K562 (cell line): ENCODE data around the gene FDPS. TPM values are rescaled to one million over a fixed set of nuclear protein-coding genes. Genes with fewer than 3 reads are reported as not detected.

Source experiments
- ATAC-seq: fragments of 200-7000 bp; cut with Tn5 transposase; 3 replicates; pipeline ENCODE4 v1.9.1; 2020; ENCODE audit warnings: moderate library complexity
- BruUV-seq: library from RNA; stranded (reverse); fragments of 400-500 nt; replicated peaks from 2 replicates; lab custom pipeline; 2021; lab: Mats Ljungman, UMichigan
- CTCF ChIA-PET: fragments of 300-600 bp; formaldehyde crosslinking; extraction: SDS; loops from one replicate; lab custom pipeline; 2021; ENCODE audit warnings: low intra/inter-chr PET ratio; lab: Yijun Ruan, JAX
- POLR2A ChIA-PET: fragments of 300-600, 350-650 bp; sonication (Branson Sonifier 250); formaldehyde crosslinking; extraction: SDS; loops from one replicate; lab custom pipeline; 2021; ENCODE audit warnings: antibody characterized with exemption, inconsistent platforms; lab: Yijun Ruan, JAX
- DNase-seq, 4 experiments: peaks; one replicate each; pipeline versions ENCODE4 v3.0.0 to v3.0.0-alpha.2; 2011 to 2018; ENCODE audit warnings: low spot score in 3 of 4, mixed read lengths in 3 of 4; ENCODE audit errors: extremely low read depth in 1 of 4
- FAIRE-seq: peaks from 2 replicates; lab custom pipeline; 2011; peaks lifted over from hg19 to GRCh38; lab: Jason Lieb, UNC
- H2AFZ ChIP-seq: 2 replicates; pipeline ENCODE4 v1.6.0; 2011; ENCODE audit warnings: low read depth, low read length, control low read depth, inconsistent platforms
- H3K27ac ChIP-seq: fragments of 200-600 bp; 3 replicates; pipeline ENCODE4 v1.8.0; 2011; ENCODE audit warnings: low read depth, mild to moderate bottlenecking, control low read depth, inconsistent platforms, low read length, moderate library complexity, mixed read lengths; ENCODE audit errors: extremely low read depth
- H3K27me3 ChIP-seq, 2 experiments: fragments of 300-600 bp in 1 of 2; 2 replicates in 1 of 2; 3 replicates in 1 of 2; pipeline versions ENCODE4 v1.6.0 to v1.8.0; 2011; ENCODE audit warnings: inconsistent platforms in 2 of 2, low read length in 2 of 2, mild to moderate bottlenecking in 1 of 2, mixed read lengths in 1 of 2, moderate library complexity in 1 of 2; ENCODE audit not compliant: control insufficient read depth in 2 of 2, insufficient read depth in 2 of 2
- H3K36me3 ChIP-seq: fragments of 300-600 bp; 3 replicates; pipeline ENCODE4 v1.8.0; 2011; ENCODE audit warnings: mild to moderate bottlenecking, low read length, inconsistent platforms; ENCODE audit not compliant: control insufficient read depth, insufficient read depth
- H3K4me1 ChIP-seq, 2 experiments: fragments of 200-600 bp in 1 of 2; replicated peaks in 1 of 2; 2 replicates in 1 of 2; 3 replicates in 1 of 2; pipeline versions ENCODE4 v1.5.1 to v1.8.0; 2011; ENCODE audit warnings: inconsistent platforms in 2 of 2, low read length in 2 of 2, mild to moderate bottlenecking in 1 of 2, mixed read lengths in 1 of 2, moderate library complexity in 1 of 2; ENCODE audit not compliant: control insufficient read depth in 2 of 2, insufficient read depth in 2 of 2
- H3K4me2 ChIP-seq: 2 replicates; pipeline ENCODE4 v1.6.1; 2011; ENCODE audit warnings: low read length, control low read depth, inconsistent platforms, mixed read lengths; ENCODE audit not compliant: insufficient read depth
- H3K4me3 ChIP-seq: fragments of 200-600 bp; sonication (generic), shearing (Covaris generic); 2 replicates; pipeline ENCODE4 v1.5.1; 2016; ENCODE audit warnings: control low read depth, inconsistent platforms
- H3K79me2 ChIP-seq: fragments of 200-600 bp; 3 replicates; pipeline ENCODE4 v1.8.0; 2011; ENCODE audit warnings: low read length, inconsistent platforms; ENCODE audit not compliant: control insufficient read depth, insufficient read depth
- H3K9ac ChIP-seq, 2 experiments: 2 replicates each; pipeline versions ENCODE4 v1.6.0 to v1.6.1; 2011; ENCODE audit warnings: low read depth in 2 of 2, low read length in 2 of 2, control low read depth in 1 of 2, inconsistent platforms in 1 of 2, mild to moderate bottlenecking in 1 of 2, mixed read lengths in 1 of 2; ENCODE audit not compliant: insufficient read depth in 1 of 2
- H3K9me1 ChIP-seq: one replicate; pipeline ENCODE4 v1.6.0; 2011; ENCODE audit warnings: inconsistent platforms, mild to moderate bottlenecking, low read length, moderate library complexity; ENCODE audit not compliant: control insufficient read depth, insufficient read depth
- H3K9me3 ChIP-seq: replicated peaks from 2 replicates; pipeline ENCODE4 v1.5.1; 2011; ENCODE audit warnings: low read depth, low read length, inconsistent platforms; ENCODE audit not compliant: control insufficient read depth, insufficient read depth
- H4K20me1 ChIP-seq: replicated peaks from 2 replicates; pipeline ENCODE4 v1.6.1; 2011; ENCODE audit warnings: low read length, inconsistent platforms, mixed read lengths; ENCODE audit not compliant: control insufficient read depth, insufficient read depth
- FOXA3 ChIP-seq, 2 experiments: fragments of 450-650 bp in 1 of 2; sonication (generic) in 1 of 2; formaldehyde crosslinking; IDR thresholded peaks in 1 of 2; conservative IDR thresholded peaks in 1 of 2; 2 replicates each; pipeline versions ENCODE4 v1.4.0 to v1.8.0; 2020 to 2022; ENCODE audit warnings: mild to moderate bottlenecking in 2 of 2, missing genetic modification reagents in 1 of 2
- WGBS: fragments of 100-300 bp; shearing (Covaris generic); methylation state at CpG from one replicate; pipeline ENCODE4 v1.1.6; 2016; ENCODE audit warnings: low coverage, mixed read lengths; ENCODE audit not compliant: insufficient coverage; ENCODE audit errors: missing lambda C conversion rate; 5-methylcytosine and 5-hydroxymethylcytosine counted together
- in situ Hi-C: fragments of 300-500 bp; cut with MboI; formaldehyde crosslinking; loops from 4 replicates; pipeline ENCODE4 v1.15.0; 2018; ENCODE audit warnings: inconsistent platforms, mixed read lengths
- intact Hi-C: fragments of 100-400 bp; cut with micrococcal nuclease; formaldehyde crosslinking; loops from 2 replicates; pipeline ENCODE4 v1.14.2; 2022
- polyA plus RNA-seq, 8 experiments: library from polyadenylated mRNA; depleted of rRNA in 4 of 8; stranded (reverse) in 5 of 8; unstranded in 3 of 8; fragments of >200 nt; fragmentation: Nextera tagmentation in 2 of 8; fragmentation: Illumina TruSeq in 1 of 8; extraction: Ambion mirVana in 2 of 8; extraction: Trizol in 1 of 8; gene quantifications; 2 replicates each; pipeline versions ENCODE4 v1.2.1 to v1.2.3, GENCODE V29; 2011 to 2014; ENCODE audit warnings: inconsistent platforms in 1 of 8, missing spikeins in 1 of 8
- total RNA-seq, 7 experiments: library from RNA; depleted of rRNA in 6 of 7; stranded (reverse); fragments of >200 nt in 6 of 7; fragmentation: Illumina TruSeq in 2 of 7; extraction: Trizol in 2 of 7; gene quantifications; 2 replicates each; pipeline versions ENCODE4 v1.2.1 to v1.2.3, GENCODE V29; 2011 to 2021; ENCODE audit warnings: low replicate concordance in 1 of 7
- TF ChIP-seq, protein P1 (sequence below): fragments of 250-450 bp; sonication (Bioruptor Pico); IDR thresholded peaks from 2 replicates; pipeline ENCODE4 v1.9.0; 2021; ENCODE audit warnings: mild to moderate bottlenecking, inconsistent platforms
- TF ChIP-seq, protein P2 (sequence below): sonication (generic); formaldehyde crosslinking; IDR thresholded peaks from 2 replicates; pipeline ENCODE4 v1.8.1; 2023; ENCODE audit warnings: mild to moderate bottlenecking, missing genetic modification reagents

FDPS gene
- total and polyA plus RNA-seq, 9 of the 15 experiments (the other 6 are each of a cell fraction or from before 2014, with no cell fraction given) = 247 to 884 (median 360) TPM

DNA sequence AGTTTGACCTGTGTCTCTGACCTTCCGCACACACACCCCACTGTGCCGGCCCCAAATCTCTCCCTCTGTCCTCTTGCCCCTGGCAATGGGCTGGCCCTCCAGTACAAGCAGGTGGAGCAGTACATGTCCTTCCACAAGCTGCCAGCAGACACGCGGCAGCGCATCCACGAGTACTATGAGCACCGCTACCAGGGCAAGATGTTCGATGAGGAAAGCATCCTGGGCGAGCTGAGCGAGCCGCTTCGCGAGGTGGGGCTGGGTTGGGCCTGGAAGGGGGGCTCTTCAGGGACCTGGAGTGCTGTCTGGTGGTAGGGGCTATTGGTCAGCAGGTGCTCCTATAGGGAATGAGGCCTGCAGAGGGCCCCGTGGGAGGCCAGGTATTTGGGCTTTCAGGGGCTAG, 23.6 kb upstream of the FDPS start:
- Histone ChIP-seq H3K27me3 (no peaks in the 10 kb centered on the region), H2AFZ (no peak overlapping the region), H3K27ac (no peak overlapping the region), H3K9me1 (no peaks in the 10 kb centered on the region), H3K79me2 (no peaks in the 10 kb centered on the region), H3K4me3 (no peak overlapping the region), H3K4me1 (peaks cover 0 to 35% of the 10 kb centered on the region in 2 experiments; a peak in 3 of 5 replicates), H3K4me2 (no peak overlapping the region), H3K9ac (peak overlapping the region in 1 of 2 experiments; percentile 40; a peak in 1 of 4 replicates), H4K20me1 (no peaks in the 10 kb centered on the region; the same call in 1 of the 2 replicates), H3K36me3 (peaks cover 23% of the 10 kb centered on the region; the same call in 2 of the 3 replicates), H3K9me3 (no peaks in the 10 kb centered on the region)
- no TSS peak for BruUV-seq
- CTCF ChIA-PET = no interaction called here
- 86% methylated on average over 10 of the region's 14 CpGs for WGBS
- TF ChIP-seq, protein P1, sequence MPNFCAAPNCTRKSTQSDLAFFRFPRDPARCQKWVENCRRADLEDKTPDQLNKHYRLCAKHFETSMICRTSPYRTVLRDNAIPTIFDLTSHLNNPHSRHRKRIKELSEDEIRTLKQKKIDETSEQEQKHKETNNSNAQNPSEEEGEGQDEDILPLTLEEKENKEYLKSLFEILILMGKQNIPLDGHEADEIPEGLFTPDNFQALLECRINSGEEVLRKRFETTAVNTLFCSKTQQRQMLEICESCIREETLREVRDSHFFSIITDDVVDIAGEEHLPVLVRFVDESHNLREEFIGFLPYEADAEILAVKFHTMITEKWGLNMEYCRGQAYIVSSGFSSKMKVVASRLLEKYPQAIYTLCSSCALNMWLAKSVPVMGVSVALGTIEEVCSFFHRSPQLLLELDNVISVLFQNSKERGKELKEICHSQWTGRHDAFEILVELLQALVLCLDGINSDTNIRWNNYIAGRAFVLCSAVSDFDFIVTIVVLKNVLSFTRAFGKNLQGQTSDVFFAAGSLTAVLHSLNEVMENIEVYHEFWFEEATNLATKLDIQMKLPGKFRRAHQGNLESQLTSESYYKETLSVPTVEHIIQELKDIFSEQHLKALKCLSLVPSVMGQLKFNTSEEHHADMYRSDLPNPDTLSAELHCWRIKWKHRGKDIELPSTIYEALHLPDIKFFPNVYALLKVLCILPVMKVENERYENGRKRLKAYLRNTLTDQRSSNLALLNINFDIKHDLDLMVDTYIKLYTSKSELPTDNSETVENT (CRISPR knock-in tag) = 0 out of 2 replicates have a peak, but pooled peaks have one; percentile 13
- TF ChIP-seq, protein P2, sequence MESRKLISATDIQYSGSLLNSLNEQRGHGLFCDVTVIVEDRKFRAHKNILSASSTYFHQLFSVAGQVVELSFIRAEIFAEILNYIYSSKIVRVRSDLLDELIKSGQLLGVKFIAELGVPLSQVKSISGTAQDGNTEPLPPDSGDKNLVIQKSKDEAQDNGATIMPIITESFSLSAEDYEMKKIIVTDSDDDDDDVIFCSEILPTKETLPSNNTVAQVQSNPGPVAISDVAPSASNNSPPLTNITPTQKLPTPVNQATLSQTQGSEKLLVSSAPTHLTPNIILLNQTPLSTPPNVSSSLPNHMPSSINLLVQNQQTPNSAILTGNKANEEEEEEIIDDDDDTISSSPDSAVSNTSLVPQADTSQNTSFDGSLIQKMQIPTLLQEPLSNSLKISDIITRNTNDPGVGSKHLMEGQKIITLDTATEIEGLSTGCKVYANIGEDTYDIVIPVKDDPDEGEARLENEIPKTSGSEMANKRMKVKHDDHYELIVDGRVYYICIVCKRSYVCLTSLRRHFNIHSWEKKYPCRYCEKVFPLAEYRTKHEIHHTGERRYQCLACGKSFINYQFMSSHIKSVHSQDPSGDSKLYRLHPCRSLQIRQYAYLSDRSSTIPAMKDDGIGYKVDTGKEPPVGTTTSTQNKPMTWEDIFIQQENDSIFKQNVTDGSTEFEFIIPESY (CRISPR knock-in tag) = peak; percentile 60; the same call in 1 of the 2 replicates
- no peak for TF ChIP-seq FOXA3 (CRISPR knock-in tag; conservative IDR thresholded peaks at IDR 0.05 in 1 of 2, IDR thresholded peaks at IDR 0.05 in 1 of 2)
- DNase-seq (no peak), ATAC-seq (no peak), FAIRE-seq (no peak)
- POLR2A ChIA-PET = interaction anchor here (0.5 to 1.8 kb wide), 2 partner anchors 8 to 16 kb away, joined by 3 to 4 read pairs; partner anchors contain the start of genes HCN3 and PKLR
- in situ Hi-C loops (no loop called here), intact Hi-C loops (no loop called here)
